Activated CD8-positive, alpha-beta memory T cell treated with anti-CD3 and anti-CD28 coated beads for 4 hours (primary cell): ENCODE data around the gene NYNRIN.

Source experiments
- DNase-seq, 2 donors: peaks; one replicate each; pipeline ENCODE4 v3.0.0-alpha.2; 2020; ENCODE audit warnings: low read depth in 2 of 2

The NYNRIN gene

GRCh38 chr14:24392325-24393091 lies 6.3 kb upstream of the NYNRIN start:
- no peak for DNase-seq

GRCh38 chr14:24394275-24394674 lies 4.5 kb upstream of the NYNRIN start:
- no peak for DNase-seq

DNA sequence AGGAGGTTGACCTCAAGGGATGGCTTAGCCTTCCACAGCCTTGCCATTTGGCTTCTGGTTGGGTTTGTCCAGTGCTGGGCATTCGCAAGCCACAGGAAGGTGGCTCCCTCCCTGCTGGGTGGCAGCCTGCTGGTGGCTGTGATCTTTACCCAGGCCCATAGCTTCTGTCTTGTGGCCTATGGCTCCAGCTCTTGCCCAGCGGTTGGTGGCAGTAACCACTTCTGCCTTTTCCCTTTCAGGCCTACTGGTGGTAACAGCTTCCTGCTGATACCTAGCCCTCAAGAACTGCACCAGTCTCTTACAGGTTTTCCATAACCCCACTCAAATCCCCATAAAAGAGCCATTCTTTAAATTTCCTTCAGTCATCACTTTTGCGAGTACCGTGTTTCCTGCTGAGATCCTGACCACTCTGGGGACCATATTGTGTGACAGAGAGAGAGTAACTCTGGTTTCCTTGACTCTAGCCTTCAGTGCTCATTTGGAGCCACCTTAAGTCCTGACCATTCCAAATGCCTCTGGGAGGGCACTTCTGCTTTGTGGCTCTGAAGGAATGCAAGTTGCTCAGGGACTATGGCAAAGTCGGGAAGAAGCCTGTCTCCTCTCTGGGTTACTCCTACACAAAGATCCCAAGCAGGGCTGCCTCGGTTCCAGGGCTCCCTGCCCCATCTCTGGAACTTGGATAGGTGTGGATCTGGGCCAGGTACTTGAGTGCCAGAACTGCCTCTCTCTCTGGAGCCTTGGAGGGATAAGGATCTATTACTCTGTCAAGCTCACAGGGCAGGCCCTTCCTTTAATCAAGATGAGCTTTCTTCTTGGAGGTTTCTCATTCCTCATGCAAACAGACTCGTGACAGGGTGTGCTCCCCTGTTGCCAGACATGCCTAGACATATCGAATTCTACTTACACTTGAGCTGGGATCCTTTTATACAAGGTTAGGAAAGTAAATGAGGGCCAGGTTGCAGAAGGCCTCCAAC lies 2.9 kb upstream of the NYNRIN start:
- DNase-seq = no peak

DNA sequence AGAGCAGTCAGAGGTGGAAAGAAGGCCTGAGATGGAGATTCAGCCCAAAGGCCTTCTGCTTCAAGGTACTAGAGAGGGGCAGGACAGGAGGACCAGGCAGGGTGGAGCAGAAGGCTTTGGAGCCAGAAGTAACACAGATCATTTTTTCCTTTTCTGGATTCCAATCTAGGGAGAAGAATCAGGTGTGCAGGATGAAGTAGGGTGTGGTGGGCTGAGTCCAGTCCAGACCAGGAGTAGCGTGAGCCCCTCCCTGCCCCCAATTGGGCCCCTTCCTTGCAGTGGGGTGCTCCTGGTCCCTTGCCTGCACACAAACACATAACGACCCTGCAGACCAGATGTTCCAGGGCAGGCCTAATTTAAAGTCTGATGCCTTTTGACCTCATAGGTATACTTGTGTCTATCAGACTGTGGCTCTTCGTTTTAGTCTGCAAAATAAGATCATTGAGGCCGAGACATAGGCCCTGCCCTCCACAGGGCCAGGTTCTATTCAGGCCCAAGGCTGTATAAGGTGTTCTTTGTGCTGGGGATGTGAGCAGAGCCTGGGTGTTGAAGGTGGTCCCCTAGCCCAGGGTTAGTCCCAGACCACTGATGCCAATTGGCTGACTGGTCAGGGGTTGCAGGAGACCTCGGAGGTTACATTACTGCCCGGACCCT lies 1.0 kb upstream of the NYNRIN start:
- no peak for DNase-seq

- no peak for DNase-seq
Observed at GRCh38 chr14:24398293-24398652, 530 bp upstream of the NYNRIN start.

- DNase-seq = no peak
Observed at GRCh38 chr14:24399447-24399822, 632 bp downstream of the NYNRIN start.

GRCh38 chr14:24399999-24400718 lies 1.4 kb downstream of the NYNRIN start:
- DNase-seq = no peak

DNA sequence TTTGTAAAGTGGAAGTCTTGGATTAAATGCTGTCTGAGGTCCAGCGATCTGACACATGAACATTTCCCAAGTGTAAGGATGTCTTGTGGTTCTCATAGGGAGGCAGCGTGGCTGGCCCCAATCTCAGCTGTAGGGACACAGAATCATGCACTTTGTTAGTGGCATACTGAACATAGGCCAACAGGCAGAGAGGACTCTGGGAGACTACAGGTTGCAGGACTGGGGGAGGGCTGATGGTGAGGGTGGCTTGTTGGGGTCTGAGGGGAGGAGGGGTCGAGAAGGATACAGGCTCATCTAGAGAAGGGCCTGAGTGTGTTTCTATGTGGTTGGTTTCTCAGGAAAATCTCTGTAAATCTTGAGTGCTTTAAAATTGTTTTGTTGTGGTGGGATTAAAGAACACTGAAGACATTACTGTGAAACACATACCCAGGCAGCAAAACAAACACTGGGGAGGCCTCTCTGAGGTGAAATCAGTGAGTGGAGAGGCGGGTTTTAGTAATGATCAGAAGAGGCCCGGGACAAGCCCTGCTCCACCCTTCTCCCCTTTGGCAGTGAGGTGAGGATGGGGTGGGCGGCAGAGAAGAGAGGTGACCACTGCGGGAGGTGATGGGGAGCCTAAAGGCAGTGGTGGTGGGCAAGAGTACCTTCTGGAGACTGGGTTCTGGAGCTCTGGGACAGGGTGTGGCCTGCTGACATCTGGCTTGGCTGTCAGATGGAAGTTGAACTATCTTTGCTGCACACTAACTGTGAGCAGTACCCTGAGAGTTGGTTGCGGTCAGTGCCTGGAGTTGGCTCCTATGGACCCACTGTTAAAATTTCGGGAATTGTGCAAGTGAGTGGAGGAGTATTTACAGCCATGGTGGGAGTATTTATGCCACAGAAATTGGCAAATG lies 3.3 kb downstream of the NYNRIN start:
- DNase-seq = no peak

- DNase-seq = no peak
Observed at GRCh38 chr14:24403294-24403998, 4.6 kb downstream of the NYNRIN start.

DNA sequence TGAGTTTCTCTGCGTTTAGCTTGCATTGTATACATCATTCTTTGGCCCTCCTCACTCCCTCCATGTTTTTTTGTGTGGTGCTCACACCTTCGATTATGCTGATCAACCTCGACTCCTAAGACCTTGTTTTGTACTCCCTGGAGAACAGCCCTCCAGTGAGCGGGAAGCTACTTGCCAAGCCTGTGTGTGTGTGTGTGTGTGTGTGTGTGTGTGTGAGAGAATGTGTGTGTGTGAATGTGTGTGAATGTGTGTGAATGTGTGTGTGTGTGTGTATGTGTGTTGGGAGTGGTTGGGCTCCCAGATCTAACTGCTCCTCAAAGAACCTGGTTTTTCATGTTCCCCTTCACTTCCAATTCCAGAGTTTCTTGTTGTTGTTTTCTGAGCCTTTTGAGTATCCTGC lies 6.0 kb downstream of the NYNRIN start:
- DNase-seq = no peak

DNA sequence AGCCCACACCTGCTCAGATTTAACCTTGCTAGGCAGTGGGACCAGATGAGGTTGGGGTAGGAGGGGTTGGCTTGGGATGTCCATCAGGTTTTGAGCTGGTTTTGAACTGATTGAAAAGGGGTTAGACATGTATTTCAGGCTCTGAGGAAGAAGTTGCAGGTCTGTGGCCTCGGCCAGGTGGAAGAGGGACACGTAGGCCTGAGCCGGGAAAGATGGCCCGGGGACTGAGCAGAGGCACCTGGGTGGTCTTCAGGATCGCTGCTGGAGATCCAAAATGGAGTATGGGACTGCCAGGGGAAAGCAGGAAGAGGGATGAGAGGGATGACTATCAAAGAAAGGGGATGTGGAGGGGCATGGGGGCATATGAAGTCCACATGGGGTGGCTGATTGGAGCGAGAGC lies 7.6 kb downstream of the NYNRIN start:
- DNase-seq = no peak

GRCh38 chr14:24407608-24408325 lies 9.0 kb downstream of the NYNRIN start:
- DNase-seq = no peak

DNA sequence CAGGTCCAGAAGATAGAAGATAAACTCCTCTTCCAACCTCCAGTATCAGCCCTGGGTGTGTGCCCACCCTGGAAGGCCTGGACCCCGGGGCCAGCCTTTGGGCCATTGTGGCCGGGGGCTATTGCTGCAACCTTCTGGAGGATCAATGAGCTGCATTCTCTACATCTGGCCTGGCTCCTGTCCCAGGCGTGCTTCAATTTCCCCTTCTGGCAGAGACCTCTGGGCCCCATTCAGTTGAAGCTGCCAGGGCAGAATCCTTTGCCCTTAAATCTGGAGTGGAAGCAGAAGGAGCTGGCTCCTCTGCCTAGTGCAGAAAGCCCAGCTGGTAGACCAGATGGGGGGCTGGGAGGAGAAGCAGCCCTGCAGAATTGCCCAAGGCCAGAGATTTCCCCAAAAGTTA lies 10.0 kb downstream of the NYNRIN start:
- no peak for DNase-seq

DNA sequence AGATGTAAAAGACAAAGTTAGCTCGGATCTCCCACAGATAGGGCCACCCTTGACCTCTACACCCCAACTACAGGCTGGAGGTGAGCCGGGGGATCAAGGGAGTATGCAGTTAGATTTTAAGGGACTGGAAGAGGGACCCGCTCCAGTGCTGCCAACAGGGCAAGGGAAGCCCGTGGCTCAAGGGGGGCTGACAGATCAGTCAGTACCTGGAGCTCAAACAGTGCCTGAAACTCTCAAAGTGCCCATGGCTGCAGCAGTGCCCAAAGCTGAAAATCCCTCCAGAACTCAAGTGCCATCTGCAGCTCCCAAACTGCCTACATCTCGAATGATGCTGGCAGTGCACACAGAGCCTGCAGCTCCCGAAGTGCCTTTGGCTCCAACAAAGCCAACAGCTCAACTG lies 10.4 kb downstream of the NYNRIN start:
- no peak for DNase-seq

GRCh38 chr14:24409956-24410355 lies 11.2 kb downstream of the NYNRIN start:
- DNase-seq = no peak

DNA sequence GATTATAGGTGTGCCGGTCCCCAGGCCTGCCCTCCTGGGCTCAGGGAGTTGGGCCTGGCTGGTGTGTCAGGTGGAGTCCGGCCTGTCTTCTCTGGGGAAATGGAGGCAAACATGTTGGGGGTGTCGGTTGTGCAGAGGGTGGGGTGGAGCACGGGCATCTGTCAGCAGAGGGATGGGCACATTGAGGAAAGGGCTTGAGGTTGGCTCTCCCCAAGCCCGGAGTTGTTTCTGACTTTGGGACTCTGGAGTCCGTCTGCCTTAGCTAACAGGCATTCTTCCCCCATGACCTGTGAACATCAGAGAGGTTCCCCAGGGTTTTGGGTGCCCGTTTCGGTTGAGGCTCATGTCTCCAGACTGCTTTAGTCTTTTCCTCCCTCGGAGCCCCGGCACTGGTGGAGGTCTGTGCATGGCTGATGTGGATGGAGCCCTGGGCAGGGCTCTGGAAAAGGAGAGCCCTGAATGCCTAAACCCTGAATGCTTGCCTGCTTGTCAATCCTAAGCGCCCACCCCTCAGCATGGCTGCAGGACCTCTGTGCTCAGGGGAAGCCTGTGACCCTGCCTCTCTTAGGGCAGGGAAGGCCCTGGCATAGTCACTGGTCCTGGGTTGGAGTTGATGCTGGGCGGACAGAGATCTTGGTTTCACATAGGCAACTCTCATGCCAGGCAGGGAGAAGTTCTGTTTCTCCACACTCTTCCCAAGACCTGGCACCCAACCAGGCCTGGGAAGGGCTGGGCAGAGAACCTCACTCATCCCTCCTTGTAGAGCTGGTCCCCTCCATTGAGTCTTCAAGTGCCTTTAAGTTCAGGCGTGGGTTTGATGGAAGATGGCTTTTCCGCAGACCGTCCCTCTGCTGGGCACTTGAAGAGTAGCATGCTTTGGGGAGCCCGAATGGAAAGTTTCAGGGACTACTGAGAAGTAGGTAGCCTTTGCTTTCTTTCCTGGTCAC lies 12.9 kb downstream of the NYNRIN start:
- no peak for DNase-seq

GRCh38 chr14:24414077-24414476 lies 15.3 kb downstream of the NYNRIN start:
- DNase-seq = no peak

GRCh38 chr14:24414732-24415420 lies 16.1 kb downstream of the NYNRIN start:
- DNase-seq = no peak
